Endothelial cell of umbilical vein (primary cell): ENCODE measurements around the gene TMEM161A. TPM values are rescaled to one million over a fixed set of nuclear protein-coding genes. Genes with fewer than 3 reads are reported as not detected.

Source experiments
- BruUV-seq: library from RNA; stranded (reverse); fragments of 400-500 nt; replicated peaks from 2 replicates; lab custom pipeline; 2021; lab: Mats Ljungman, UMichigan
- CTCF ChIA-PET: fragments of 300-600, 350-600 bp; sonication (Branson Sonifier 250); formaldehyde crosslinking; loops from one replicate; lab custom pipeline; 2021; ENCODE audit warnings: antibody characterized with exemption, inconsistent platforms; lab: Charles Lee
- POLR2A ChIA-PET: fragments of 300-600, 350-600 bp; sonication (Branson Sonifier 250); formaldehyde crosslinking; loops from one replicate; lab custom pipeline; 2021; ENCODE audit warnings: antibody characterized with exemption, inconsistent platforms; lab: Charles Lee
- DNase-seq: peaks from one replicate; pipeline ENCODE4 v3.0.0-alpha.2; 2011; ENCODE audit warnings: low read depth, low spot score
- FAIRE-seq: peaks from 2 replicates; lab custom pipeline; 2011; peaks lifted over from hg19 to GRCh38; lab: Jason Lieb, UNC
- H2AFZ ChIP-seq: 2 replicates; pipeline ENCODE4 v1.6.0; 2012; ENCODE audit warnings: low read depth, low read length, control low read depth, inconsistent platforms
- H3K27ac ChIP-seq: 2 replicates; pipeline ENCODE4 v1.5.1; 2011; ENCODE audit warnings: low read depth, mild to moderate bottlenecking, control low read depth, low read length, moderate library complexity; ENCODE audit not compliant: insufficient read depth
- H3K27me3 ChIP-seq, 2 experiments: 2 replicates each; pipeline versions ENCODE4 v1.6.0 to v1.6.1; 2011; ENCODE audit warnings: low read length in 2 of 2, mixed read lengths in 1 of 2; ENCODE audit not compliant: control insufficient read depth in 2 of 2, insufficient read depth in 2 of 2
- H3K36me3 ChIP-seq, 2 experiments: 2 replicates in 1 of 2; 3 replicates in 1 of 2; pipeline ENCODE4 v1.5.1; 2011; ENCODE audit warnings: low read length in 2 of 2, mild to moderate bottlenecking in 1 of 2, moderate library complexity in 1 of 2; ENCODE audit not compliant: control insufficient read depth in 2 of 2, insufficient read depth in 2 of 2; ENCODE audit errors: extremely low read depth in 1 of 2
- H3K4me1 ChIP-seq: 3 replicates; pipeline ENCODE4 v1.5.1; 2011; ENCODE audit warnings: mild to moderate bottlenecking, low read length; ENCODE audit not compliant: control insufficient read depth, insufficient read depth; ENCODE audit errors: extremely low read depth
- H3K4me2 ChIP-seq: 2 replicates; pipeline ENCODE4 v1.6.1; 2011; ENCODE audit warnings: low read length, control low read depth, mixed read lengths; ENCODE audit not compliant: insufficient read depth
- H3K4me3 ChIP-seq, 3 experiments: fragments of 200-600 bp in 1 of 3; sonication (generic), shearing (Covaris generic) in 1 of 3; replicated peaks in 1 of 3; 2 replicates each; pipeline ENCODE4 v1.5.1; 2011 to 2016; ENCODE audit warnings: control low read depth in 3 of 3, low read length in 3 of 3, mild to moderate bottlenecking in 2 of 3, inconsistent platforms in 1 of 3, low read depth in 1 of 3, moderate library complexity in 1 of 3; ENCODE audit not compliant: insufficient read depth in 1 of 3
- H3K79me2 ChIP-seq: 2 replicates; pipeline ENCODE4 v1.6.0; 2012; ENCODE audit warnings: low read length, inconsistent platforms; ENCODE audit not compliant: control insufficient read depth, insufficient read depth
- H3K9ac ChIP-seq: replicated peaks from 2 replicates; pipeline ENCODE3; 2011; ENCODE audit warnings: low read length, control low read depth; ENCODE audit not compliant: insufficient read depth; ENCODE audit errors: extremely low read depth
- H3K9me1 ChIP-seq: replicated peaks from 3 replicates; pipeline ENCODE4 v1.6.0; 2011; ENCODE audit warnings: mild to moderate bottlenecking, low read length; ENCODE audit not compliant: control insufficient read depth, insufficient read depth; ENCODE audit errors: extremely low read depth
- H3K9me3 ChIP-seq: replicated peaks from 2 replicates; pipeline ENCODE4 v1.5.1; 2012; ENCODE audit warnings: low read length, inconsistent platforms; ENCODE audit not compliant: control insufficient read depth, insufficient read depth
- H4K20me1 ChIP-seq: replicated peaks from 2 replicates; pipeline ENCODE3; 2011; ENCODE audit warnings: mild to moderate bottlenecking, low read length; ENCODE audit not compliant: control insufficient read depth, insufficient read depth; ENCODE audit errors: extremely low read depth
- JUN ChIP-seq: IDR thresholded peaks from 2 replicates; pipeline ENCODE4 v1.6.1; 2011; ENCODE audit warnings: borderline replicate concordance, low read depth; ENCODE audit not compliant: insufficient read length, insufficient read depth
- POLR2AphosphoS5 ChIP-seq: IDR thresholded peaks from 2 replicates; pipeline ENCODE4 v1.6.1; 2012; ENCODE audit warnings: low read depth, mild to moderate bottlenecking, control low read depth, low read length, moderate library complexity; ENCODE audit not compliant: insufficient read depth
- dilution Hi-C: fragments of 300-500 bp; cut with MboI; formaldehyde crosslinking; loops from one replicate; pipeline ENCODE4 v1.15.0; 2019; ENCODE audit warnings: low sequenced_read_pairs; ENCODE audit not compliant: extremely low pct_ligation_motif_present
- intact Hi-C: fragments of 100-400 bp; cut with micrococcal nuclease; formaldehyde crosslinking; loops from one replicate; pipeline ENCODE4 v1.10.0; 2022
- polyA plus RNA-seq, 4 experiments: library from polyadenylated mRNA; depleted of rRNA in 3 of 4; stranded (reverse) in 3 of 4; unstranded in 1 of 4; fragments of >200 nt; gene quantifications; 2 replicates each; pipeline versions ENCODE4 v1.2.1 to v1.2.3, GENCODE V29; 2011 to 2012; ENCODE audit warnings: missing spikeins in 1 of 4
- total RNA-seq: library from RNA; stranded (reverse); gene quantifications from 2 replicates; pipeline ENCODE4 v1.2.3, GENCODE V29; 2021

TMEM161A gene
- total and polyA plus RNA-seq, 2 donors (not counting 3 experiments of a cell fraction or from before 2014, with no cell fraction given), result 24.1 to 54.9 TPM

GRCh38 chr19:19098703-19099632 is 39.3 kb downstream of the TMEM161A start:
- Histone ChIP-seq H4K20me1 (no peaks in the 10 kb centered on the region), H3K4me3 (no peak overlapping the region), H3K9me1 (no peaks in the 10 kb centered on the region), H3K27me3 (no peaks in the 10 kb centered on the region), H2AFZ (no peak overlapping the region), H3K27ac (no peak overlapping the region), H3K4me1 (no peaks in the 10 kb centered on the region), H3K79me2 (no peaks in the 10 kb centered on the region), H3K9ac (no peak overlapping the region), H3K9me3 (no peaks in the 10 kb centered on the region), H3K36me3 (no peaks in the 10 kb centered on the region), H3K4me2 (no peak overlapping the region)
- no peak for TF ChIP-seq POLR2AphosphoS5
- DNase-seq, result no peak
- no peak for FAIRE-seq
- ChIA-PET CTCF (interaction anchor here (0.8 to 1.5 kb wide), 3 partner anchors 31 to 47 kb away, joined by 3 read pairs; partner anchors contain the start of gene SLC25A42), POLR2A (no interaction called here)
- intact Hi-C loops (no loop called here), dilution Hi-C loops (no loop called here)
- no TSS peak for BruUV-seq

GRCh38 chr19:19098084-19098702 is 40.1 kb downstream of the TMEM161A start:
- FAIRE-seq, result no peak
- POLR2A ChIA-PET, result no interaction called here
- no peak for DNase-seq
- Histone ChIP-seq H2AFZ (no peak overlapping the region), H3K9ac (no peak overlapping the region), H3K4me3 (no peak overlapping the region), H3K9me3 (no peaks in the 10 kb centered on the region), H3K27ac (no peak overlapping the region), H3K9me1 (no peaks in the 10 kb centered on the region), H3K27me3 (no peaks in the 10 kb centered on the region), H3K36me3 (no peaks in the 10 kb centered on the region), H3K79me2 (no peaks in the 10 kb centered on the region), H3K4me2 (no peak overlapping the region), H4K20me1 (no peaks in the 10 kb centered on the region), H3K4me1 (no peaks in the 10 kb centered on the region)
- no peak for TF ChIP-seq JUN
- BruUV-seq, result no TSS peak
- dilution Hi-C loops (no loop called here), intact Hi-C loops (no loop called here)
- CTCF ChIA-PET, result interaction anchor here (0.8 to 1.5 kb wide), 4 partner anchors 11 to 47 kb away, joined by 3 read pairs; partner anchors contain the start of gene SLC25A42
